T-helper 22 cell (primary cell): ENCODE results near the gene MYL9.
"Not testable (repeated sequence)": the region's sequence is repeated elsewhere in the genome, so short reads cannot be mapped to it uniquely, and the experiment has no call there.

Experiments
- DNase-seq: peaks from one replicate; pipeline ENCODE4 v3.0.0-alpha.2; 2020; ENCODE audit warnings: low read depth

The MYL9 gene

DNA sequence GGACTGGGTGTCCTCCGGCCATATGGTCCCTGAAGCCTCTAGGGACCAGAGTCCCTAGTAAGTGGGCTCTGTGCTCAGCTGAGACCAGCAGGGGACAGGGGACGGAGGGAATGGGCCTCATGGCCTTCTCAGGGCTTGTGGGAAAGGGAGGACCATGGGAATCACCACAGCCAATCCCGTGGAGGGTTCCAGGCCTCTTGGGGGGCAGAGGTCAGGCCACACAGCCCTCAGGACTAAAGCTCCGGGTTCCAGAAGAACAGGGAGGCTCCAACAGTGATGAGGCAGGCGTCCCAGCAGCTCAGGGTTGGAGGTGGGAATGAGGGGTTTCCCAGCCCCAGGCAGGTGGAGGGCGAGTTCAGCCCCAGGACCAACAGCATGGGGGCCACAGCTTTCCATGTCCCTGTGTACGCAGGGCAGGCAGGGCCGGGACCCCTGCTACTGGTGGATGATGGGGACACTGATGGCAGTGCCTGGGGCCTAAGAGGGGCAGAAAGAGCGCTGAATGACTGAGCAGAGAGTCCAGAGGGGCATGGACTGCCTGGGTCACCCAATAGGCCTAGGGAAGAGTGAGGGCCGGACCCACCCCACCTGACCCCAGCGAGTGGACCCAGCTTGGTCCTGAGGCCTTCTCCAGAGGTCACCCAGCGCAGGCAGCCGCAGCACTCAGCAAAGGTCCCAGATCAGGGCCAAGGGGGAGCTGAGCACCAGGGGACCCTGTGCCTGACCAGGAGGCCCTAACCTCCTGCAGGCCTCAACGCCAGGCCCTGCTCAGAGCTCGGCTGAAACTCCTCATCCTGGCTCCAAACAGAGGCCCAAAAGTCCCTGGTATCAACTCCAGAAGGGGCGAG, 8.8 kb downstream of the MYL9 start:
- no peak for DNase-seq

DNA sequence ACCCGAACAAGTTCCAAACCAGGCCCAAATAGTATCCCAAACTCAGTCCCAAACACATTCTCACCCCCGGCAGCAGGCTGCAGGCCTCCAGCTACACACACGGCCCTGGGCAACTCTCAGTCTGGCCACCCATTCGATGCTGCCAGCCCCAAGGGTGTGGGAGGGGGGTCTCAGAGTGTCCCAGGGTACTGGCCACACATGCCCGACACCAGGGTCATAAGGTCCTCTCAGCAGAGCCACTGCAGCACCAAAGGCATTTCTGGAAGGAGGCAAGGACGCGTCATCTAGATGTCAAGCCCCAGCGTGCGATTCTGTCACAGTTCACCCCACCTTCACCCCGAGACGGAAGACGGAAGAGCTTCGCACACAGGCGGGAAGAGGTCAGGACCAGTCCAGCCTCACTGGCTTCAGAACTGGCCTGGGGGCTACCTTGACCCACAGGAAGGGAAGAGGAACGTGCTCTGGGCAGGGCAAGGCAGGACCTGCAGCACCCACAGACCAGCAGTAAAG, 9.5 kb downstream of the MYL9 start:
- DNase-seq = no peak

- no peak for DNase-seq
Measured at GRCh38 chr20:36555248-36555647, 13.9 kb downstream of the MYL9 start.

- no peak for DNase-seq
Measured at GRCh38 chr20:36562724-36563123, 21.4 kb downstream of the MYL9 start.

DNA sequence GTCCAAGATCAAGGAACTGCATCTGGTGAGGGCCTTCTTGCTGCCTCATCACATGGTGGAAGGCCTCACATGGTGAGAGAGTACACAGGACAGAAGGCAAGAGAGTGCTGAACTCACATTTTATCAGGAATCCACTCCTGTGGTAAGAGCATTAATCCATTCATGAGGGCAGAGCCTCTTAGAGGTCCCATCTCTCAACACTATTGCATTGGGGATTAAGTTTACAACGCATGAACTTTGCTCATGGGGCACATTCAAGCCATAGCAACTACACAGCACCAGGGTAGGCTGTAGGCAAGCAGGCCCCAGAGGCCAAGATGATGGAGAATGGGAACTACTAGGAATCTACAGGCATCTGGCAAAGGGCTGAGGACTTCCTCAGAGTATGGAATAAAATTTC, 22.1 kb downstream of the MYL9 start:
- DNase-seq = no peak

DNA sequence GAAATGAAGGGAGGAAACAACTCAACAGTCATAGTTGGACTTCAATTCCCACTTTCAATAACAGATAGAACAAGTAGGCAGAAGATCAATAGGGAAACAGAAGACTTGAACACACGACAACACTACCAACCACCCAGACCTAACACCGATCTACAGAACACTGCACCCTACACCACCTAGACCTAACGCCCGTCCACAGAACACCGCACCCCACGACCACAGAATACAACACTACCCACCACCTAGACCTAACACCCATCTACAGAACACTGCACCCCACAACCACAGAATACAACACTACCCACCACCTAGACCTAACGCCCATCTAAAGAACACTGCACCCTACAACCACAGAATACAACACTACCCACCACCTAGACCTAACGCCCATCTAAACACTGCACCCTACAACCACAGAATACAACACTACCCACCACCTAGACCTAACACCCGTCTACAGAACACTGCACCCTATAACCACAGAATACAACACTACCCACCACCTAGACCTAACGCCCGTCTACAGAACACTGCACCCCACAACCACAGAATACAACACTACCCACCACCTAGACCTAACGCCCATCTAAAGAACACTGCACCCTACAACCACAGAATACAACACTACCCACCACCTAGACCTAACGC, 22.9 kb downstream of the MYL9 start:
- not testable (repeated sequence) for DNase-seq

GRCh38 chr20:36564726-36565121, 23.4 kb downstream of the MYL9 start:
- DNase-seq = not testable (repeated sequence)

- no peak for DNase-seq
Measured at GRCh38 chr20:36565520-36565919, 24.2 kb downstream of the MYL9 start.

- DNase-seq = no peak
Measured at GRCh38 chr20:36569847-36570429, 28.6 kb downstream of the MYL9 start.

DNA sequence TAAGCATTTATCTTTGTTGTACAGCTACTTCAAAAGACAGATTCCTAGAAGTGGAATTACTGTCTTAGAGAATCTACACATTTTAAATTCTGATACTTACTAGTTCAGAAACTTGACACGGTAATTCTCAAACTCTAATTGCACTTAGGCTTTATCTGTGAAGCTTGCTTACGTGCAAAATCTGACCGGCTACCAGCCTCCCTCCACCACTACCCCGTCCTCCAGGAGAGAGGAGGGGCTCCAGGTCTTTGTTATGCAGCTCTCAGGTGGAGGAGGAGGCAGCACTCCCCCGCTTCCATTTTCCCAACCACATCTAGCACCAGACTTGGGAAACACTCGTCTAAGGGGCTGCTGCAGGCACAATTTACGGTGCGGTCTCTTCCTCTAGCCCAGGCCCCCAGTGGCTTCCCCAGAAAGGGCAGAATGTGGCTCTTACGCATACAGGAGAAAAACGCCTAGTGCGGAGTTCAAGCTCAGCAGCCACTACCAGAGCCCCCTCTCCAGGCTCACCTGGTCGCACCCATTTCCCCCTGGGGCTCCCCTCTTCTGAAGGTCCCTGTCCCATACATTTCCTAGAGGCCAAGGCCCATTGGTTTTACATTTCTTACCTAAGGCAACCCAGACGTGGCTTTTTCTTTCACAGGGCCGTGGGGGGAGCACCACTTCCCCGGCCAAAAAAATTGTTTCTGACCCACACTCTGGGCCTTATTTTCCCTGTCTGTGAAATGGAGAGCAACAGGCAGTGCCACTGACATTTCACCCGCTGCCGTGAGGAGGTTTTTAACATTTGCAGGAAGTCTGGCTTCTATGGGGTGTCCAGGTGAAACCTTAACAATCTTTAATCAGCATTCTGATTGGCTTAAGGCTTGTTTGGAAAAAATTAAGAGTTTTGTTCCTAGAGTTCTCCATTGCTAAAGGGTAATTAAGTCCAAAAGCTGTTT, 30.5 kb downstream of the MYL9 start:
- no peak for DNase-seq

GRCh38 chr20:36572701-36573102, 31.4 kb downstream of the MYL9 start:
- peak; percentile 60 for DNase-seq

DNA sequence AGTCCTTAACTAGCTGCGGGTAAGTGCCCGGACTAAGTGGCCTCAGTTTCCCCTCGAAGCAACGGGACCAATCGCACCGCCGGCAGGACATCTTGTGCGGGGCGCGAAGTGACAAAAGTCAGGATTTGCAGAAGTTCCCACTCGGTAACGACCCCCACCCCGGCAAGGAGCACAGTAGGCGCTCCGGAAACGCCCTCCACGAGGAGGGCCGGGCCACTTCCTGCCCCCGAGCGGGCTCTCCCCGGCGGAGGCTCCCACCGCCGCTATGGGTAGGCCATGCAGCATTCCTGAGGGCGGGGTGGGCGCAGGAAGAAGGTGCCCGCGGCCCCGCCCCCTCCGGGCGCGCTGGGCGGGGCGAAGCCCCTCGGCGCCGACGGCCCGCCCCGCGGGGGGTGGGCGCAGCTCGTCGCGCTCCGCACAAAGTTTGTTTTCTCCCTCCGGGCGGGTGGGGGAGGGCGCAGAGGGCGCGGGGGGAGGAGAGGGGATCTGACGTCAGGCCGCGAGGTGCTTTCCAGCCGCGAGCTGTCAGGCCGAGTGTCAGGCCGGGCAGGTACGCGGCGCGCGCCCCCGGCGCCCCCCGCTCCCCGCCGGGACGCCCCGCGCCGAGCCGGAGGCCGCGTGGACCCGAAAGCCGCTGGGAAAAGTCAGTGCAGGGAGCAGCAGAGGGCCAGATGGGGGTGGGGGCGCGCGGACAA, 31.9 kb downstream of the MYL9 start, which contains the start of gene TGIF2:
TSS of gene TGIF2 (plus strand) at position 495 of the 695 bp plus-strand sequence. CDS start 5,178 bp downstream, outside the sequence.
- DNase-seq = peak; percentile 87

DNA sequence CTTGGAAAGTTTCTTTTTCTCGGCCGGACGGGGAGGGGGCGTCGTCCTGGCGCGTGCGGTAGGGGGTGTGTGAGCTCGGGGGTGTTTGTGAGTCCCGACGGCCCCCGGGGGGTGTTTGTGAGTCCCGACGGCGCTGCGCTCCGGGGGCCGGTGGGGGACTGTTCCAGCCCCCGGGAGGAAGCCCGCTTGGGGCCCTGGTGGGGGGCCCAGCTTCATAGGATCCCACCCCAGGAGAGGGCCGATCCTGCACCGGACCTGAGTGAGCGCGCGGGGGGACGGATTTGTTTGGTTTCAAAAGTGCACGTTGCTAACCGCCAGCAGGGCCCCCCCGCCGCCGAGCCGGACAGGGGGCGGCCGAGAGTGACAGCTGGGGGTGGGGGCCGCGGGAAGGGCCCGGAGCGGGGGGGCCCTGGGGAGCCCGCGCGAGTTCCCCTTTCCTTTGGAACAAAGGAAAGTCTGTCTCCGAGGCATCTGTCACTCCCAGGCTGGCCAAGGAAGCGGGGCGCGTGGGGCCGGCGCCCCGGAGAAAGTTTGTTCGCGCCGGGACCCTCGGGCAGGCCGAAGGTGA, 32.6 kb downstream of the MYL9 start:
- DNase-seq = peak; percentile 25

DNA sequence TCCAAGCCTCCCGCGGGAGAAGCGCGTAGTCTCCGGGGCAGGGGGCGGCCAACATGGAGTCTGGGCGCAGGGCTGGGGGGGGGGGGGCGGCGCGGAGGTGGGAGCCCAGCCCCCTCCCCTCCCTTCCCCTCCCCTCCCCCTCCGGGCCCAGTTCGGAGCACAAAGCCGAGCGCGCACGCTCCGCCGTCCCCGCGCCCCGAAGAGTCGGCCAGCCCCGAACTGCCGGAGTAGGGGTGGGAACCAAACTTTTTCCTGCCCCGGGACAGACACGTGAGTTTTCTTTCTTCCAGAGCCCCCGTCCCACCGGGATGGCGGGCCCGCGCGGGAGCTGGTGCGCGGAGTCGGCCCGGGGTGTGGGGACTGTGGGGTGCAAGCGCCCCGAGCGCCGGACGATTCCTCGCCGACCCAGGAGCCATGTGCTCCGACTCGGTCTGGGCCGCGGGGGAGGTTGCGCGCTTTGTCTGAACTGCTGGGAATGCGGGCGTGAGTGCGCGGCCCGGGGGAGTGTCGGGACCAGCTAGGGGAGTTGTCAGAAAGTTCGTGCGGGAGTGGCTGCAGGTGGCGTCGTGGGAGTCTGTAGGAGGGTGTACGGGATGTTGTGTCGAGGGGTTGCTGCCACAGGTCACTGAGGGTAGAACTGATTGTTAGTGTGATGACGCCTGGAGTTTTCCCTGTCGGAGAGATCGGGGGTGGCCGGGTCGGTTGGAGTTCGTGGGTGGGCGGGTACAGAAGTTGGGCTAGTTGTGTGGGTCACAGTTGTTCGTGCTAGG, 33.2 kb downstream of the MYL9 start:
- DNase-seq = peak; percentile 18

DNA sequence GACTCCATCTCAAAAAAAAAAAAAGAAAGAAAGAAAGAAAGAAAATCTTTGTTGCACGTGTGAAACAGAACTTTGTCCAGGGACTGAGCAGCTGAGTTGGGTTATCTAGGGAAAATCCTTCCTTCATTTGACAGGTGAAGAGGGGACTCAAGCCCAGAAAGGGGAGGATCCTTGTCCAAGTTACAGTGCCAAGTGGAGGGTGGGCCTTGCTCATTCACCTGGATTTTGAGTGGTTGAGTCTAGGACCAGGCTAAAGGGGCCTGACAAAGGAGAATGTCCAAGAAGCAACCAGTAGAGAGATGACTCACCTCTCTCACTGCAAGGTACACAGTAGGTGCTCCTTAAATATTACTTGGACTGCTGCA, 34.7 kb downstream of the MYL9 start:
- DNase-seq = no peak

GRCh38 chr20:36578356-36579041, 37.2 kb downstream of the MYL9 start:
- DNase-seq = no peak

GRCh38 chr20:36579996-36580545, 38.8 kb downstream of the MYL9 start:
- DNase-seq = no peak

- no peak for DNase-seq
Measured at GRCh38 chr20:36582322-36582721, 41.0 kb downstream of the MYL9 start.

GRCh38 chr20:36582821-36583220, 41.5 kb downstream of the MYL9 start:
- no peak for DNase-seq
